Esophagus squamous epithelium (tissue), 4 donors: ENCODE results near the gene SPA17.

ENCODE experiments used
- CTCF ChIP-seq, 6 experiments: fragments of 450-650 bp in 4 of 6; fragments of 200-600 bp in 2 of 6; sonication (generic) in 2 of 6; IDR thresholded peaks; one replicate each; pipeline ENCODE4 v1.5.1; 2016 to 2019; ENCODE audit warnings: antibody characterized with exemption in 6 of 6, mild to moderate bottlenecking in 4 of 6, moderate library complexity in 4 of 6
- POLR2A ChIP-seq, 4 donors: fragments of 450-650 bp; IDR thresholded peaks; one replicate each; pipeline ENCODE4 v1.6.1; 2017; ENCODE audit warnings: antibody characterized with exemption in 4 of 4, mild to moderate bottlenecking in 4 of 4, moderate library complexity in 3 of 4

GRCh38 chr11:124739479-124740276 is 66.0 kb downstream of the SPA17 start, which contains the start of gene NRGN:
- no peak for TF ChIP-seq CTCF (IDR thresholded peaks at IDR 0.05)
- no peak for TF ChIP-seq POLR2A (IDR thresholded peaks at IDR 0.05)
